ENCODE data around the gene NFS1. TPM values are rescaled to one million over a fixed set of nuclear protein-coding genes. Genes with fewer than 3 reads are reported as not detected.
"Not testable (repeated sequence)": the region's sequence is repeated elsewhere in the genome, so short reads cannot be mapped to it uniquely, and the experiment has no call there.

The NFS1 gene
- total and polyA plus RNA-seq, 2 of the 4 experiments (the other 2 are of a cell fraction): 16.5 to 35.6 TPM

GRCh38 chr20:35714127-35714526, 15.0 kb upstream of the NFS1 start:
- no peak for DNase-seq
- no peak overlapping the region for H2BK20ac ChIP-seq (ENCODE audit: low read depth, low read length)
- no peak overlapping the region for H2AK9ac ChIP-seq (replicated peaks; ENCODE audit: low read depth, low read length, poor library complexity)
- ChIA-PET CTCF (no interaction called here), POLR2A (ENCODE audit: unreplicated experiment) (no interaction called here)
- H2BK5ac ChIP-seq (ENCODE audit: low read depth, low read length, poor library complexity, severe bottlenecking): no peak overlapping the region
- intact Hi-C loops (cut with micrococcal nuclease) (no loop called here), dilution Hi-C loops (cut with HindIII; ENCODE audit: low sequenced_read_pairs, unreplicated experiment) (no loop called here), in situ Hi-C loops (cut with MboI; ENCODE audit: low sequenced_read_pairs) (no loop called here)
- H3K9me1 ChIP-seq (ENCODE audit: insufficient read depth, low read length): 0 out of 2 replicates have a peak, but pooled peaks cover under 1% of the 10 kb centered on the region
- H3K4ac ChIP-seq (ENCODE audit: low read depth, low read length): no peak overlapping the region
- H4K91ac ChIP-seq (ENCODE audit: insufficient read depth, low read depth, low read length): no peak overlapping the region
- no peak overlapping the region for H2BK120ac ChIP-seq (ENCODE audit: low read depth, low read length)
- peaks cover 90% of the 10 kb centered on the region for H4K20me1 ChIP-seq (ENCODE audit: insufficient read depth, low read length)
- H3K4me1 ChIP-seq (ENCODE audit: control insufficient read depth, insufficient read depth, low read length): no peaks in the 10 kb centered on the region
- no peak overlapping the region for H3K23ac ChIP-seq (ENCODE audit: low read depth, low read length)
- H3K27ac ChIP-seq (ENCODE audit: insufficient read depth, low read length): no peak overlapping the region
- no TSS peak for BruUV-seq (replicated peaks)
- no peak overlapping the region for H3K18ac ChIP-seq (ENCODE audit: low read depth, low read length)
- no peak overlapping the region for H4K8ac ChIP-seq (ENCODE audit: low read depth in 2 of 2, low read length in 2 of 2)
- H3K9me3 ChIP-seq (ENCODE audit: control insufficient read depth, insufficient read depth, low read length): no peaks in the 10 kb centered on the region
- H3K14ac ChIP-seq (replicated peaks; ENCODE audit: low read depth, low read length): no peak overlapping the region
- H3K4me2 ChIP-seq (ENCODE audit: low read depth, low read length): no peak overlapping the region
- no peak overlapping the region for H2AK5ac ChIP-seq (ENCODE audit: low read depth, low read length)
- no peak overlapping the region for H3K9ac ChIP-seq (ENCODE audit: low read depth, low read length)
- H2BK15ac ChIP-seq (ENCODE audit: low read depth, low read length): no peak overlapping the region
- 83% methylated on average over 1 of the region's 4 CpGs; no CpG with 5 or more reads in 1 of the 2 experiments for WGBS, 2 experiments (ENCODE audit: extremely low coverage in 2 of 2, insufficient read length in 1 of 2)
- peaks cover 75% of the 10 kb centered on the region for H3K36me3 ChIP-seq (ENCODE audit: control insufficient read depth, insufficient read depth, low read length)
- ATAC-seq (ENCODE audit: low read depth): no peak
- H3K79me1 ChIP-seq (ENCODE audit: low read depth in 1 of 2, low read length in 2 of 2): peaks cover 25 to 67% of the 10 kb centered on the region in 2 experiments
- no peaks in the 10 kb centered on the region for H3K27me3 ChIP-seq (ENCODE audit: control insufficient read depth, insufficient read depth, low read length)
- TF ChIP-seq BHLHE40 (IDR thresholded peaks at IDR 0.05; ENCODE audit: low read depth, low read length) (no peak), CHD1 (IDR thresholded peaks at IDR 0.05; ENCODE audit: low read depth, low read length) (no peak), CEBPB (IDR thresholded peaks at IDR 0.05; ENCODE audit: low read depth, low read length) (no peak), SMC3 (IDR thresholded peaks at IDR 0.05; ENCODE audit: low read depth, low read length) (no peak), RAD21 (IDR thresholded peaks at IDR 0.05; ENCODE audit: low read length) (no peak), NFE2L2 (IDR thresholded peaks at IDR 0.05; ENCODE audit: low read depth, low read length) (no peak), RFX5 (IDR thresholded peaks at IDR 0.05; ENCODE audit: low read depth, low read length) (no peak), MAZ (IDR thresholded peaks at IDR 0.05; ENCODE audit: borderline replicate concordance, low read depth, low read length) (no peak), POLR2A (IDR thresholded peaks at IDR 0.05; ENCODE audit: low read depth, low read length) (no peak)
- no peak overlapping the region for H3K4me3 ChIP-seq (ENCODE audit: insufficient read depth, low read depth, low read length)
- no peak overlapping the region for H3K56ac ChIP-seq (ENCODE audit: extremely low read depth, insufficient read depth, low read length)
- no peak overlapping the region for H2AFZ ChIP-seq (replicated peaks; ENCODE audit: low read length, poor library complexity)
- no peak overlapping the region for H4K5ac ChIP-seq (ENCODE audit: low read depth, low read length)

GRCh38 chr20:35713120-35713519, 14.0 kb upstream of the NFS1 start:
- intact Hi-C loops (cut with micrococcal nuclease); H2AK9ac ChIP-seq (replicated peaks; ENCODE audit: low read depth, low read length, poor library complexity); DNase-seq; H3K14ac ChIP-seq (replicated peaks; ENCODE audit: low read depth, low read length); H2AFZ ChIP-seq (replicated peaks; ENCODE audit: low read length, poor library complexity); H3K9me3 ChIP-seq (ENCODE audit: control insufficient read depth, insufficient read depth, low read length); H3K4ac ChIP-seq (ENCODE audit: low read depth, low read length); H3K27me3 ChIP-seq (ENCODE audit: control insufficient read depth, insufficient read depth, low read length); H2BK120ac ChIP-seq (ENCODE audit: low read depth, low read length); H4K91ac ChIP-seq (ENCODE audit: insufficient read depth, low read depth, low read length); H3K18ac ChIP-seq (ENCODE audit: low read depth, low read length); H2BK20ac ChIP-seq (ENCODE audit: low read depth, low read length); H3K23ac ChIP-seq (ENCODE audit: low read depth, low read length); H4K8ac ChIP-seq (ENCODE audit: low read depth in 2 of 2, low read length in 2 of 2); H3K4me2 ChIP-seq (ENCODE audit: low read depth, low read length); H3K9ac ChIP-seq (ENCODE audit: low read depth, low read length); H2BK15ac ChIP-seq (ENCODE audit: low read depth, low read length); H2BK5ac ChIP-seq (ENCODE audit: low read depth, low read length, poor library complexity, severe bottlenecking); H3K56ac ChIP-seq (ENCODE audit: extremely low read depth, insufficient read depth, low read length); in situ Hi-C loops (cut with MboI; ENCODE audit: low sequenced_read_pairs); dilution Hi-C loops (cut with HindIII; ENCODE audit: low sequenced_read_pairs, unreplicated experiment); H3K27ac ChIP-seq (ENCODE audit: insufficient read depth, low read length); H3K4me1 ChIP-seq (ENCODE audit: control insufficient read depth, insufficient read depth, low read length); H4K5ac ChIP-seq (ENCODE audit: low read depth, low read length); ATAC-seq (ENCODE audit: low read depth); H2AK5ac ChIP-seq (ENCODE audit: low read depth, low read length); POLR2A ChIA-PET (ENCODE audit: unreplicated experiment); H3K4me3 ChIP-seq (ENCODE audit: insufficient read depth, low read depth, low read length); CTCF ChIA-PET; H3K9me1 ChIP-seq (ENCODE audit: insufficient read depth, low read length): not testable (repeated sequence)
- TSS peak; percentile 13 for BruUV-seq (replicated peaks)
- no CpG with 5 or more reads among the region's 9 CpGs for WGBS, 2 experiments (ENCODE audit: extremely low coverage in 2 of 2, insufficient read length in 1 of 2)
- peaks cover 20 to 59% of the 10 kb centered on the region in 2 experiments for H3K79me1 ChIP-seq (ENCODE audit: low read depth in 1 of 2, low read length in 2 of 2)
- peaks cover 88% of the 10 kb centered on the region for H4K20me1 ChIP-seq (ENCODE audit: insufficient read depth, low read length)
- H3K36me3 ChIP-seq (ENCODE audit: control insufficient read depth, insufficient read depth, low read length): peaks cover 71% of the 10 kb centered on the region
